Measurements from ENCODE around the gene DNAJC24. TPM values are rescaled to one million over a fixed set of nuclear protein-coding genes. Genes with fewer than 3 reads are reported as not detected.

DNAJC24 gene
- polyA plus RNA-seq, 1 donor: 16.3 TPM

DNA sequence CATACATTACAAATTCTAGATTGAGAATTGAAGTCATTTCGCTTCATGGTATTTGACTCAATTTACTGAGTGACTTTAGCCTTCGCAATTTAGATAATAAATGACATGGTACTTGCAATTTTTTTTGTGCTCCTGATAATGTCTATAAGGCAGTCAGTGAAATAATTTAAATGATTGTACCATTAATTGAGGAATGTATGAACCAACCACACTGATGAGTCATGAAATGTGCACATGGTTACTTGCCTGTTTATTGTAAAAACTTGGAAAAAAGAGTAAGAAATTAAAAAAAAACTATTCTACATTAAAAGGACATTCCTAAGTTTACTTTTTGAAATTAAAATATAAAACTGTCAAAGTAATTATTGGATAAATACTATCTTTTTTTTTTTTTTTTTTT is 43.3 kb downstream of the DNAJC24 start:
- DNase-seq: no peak

DNA sequence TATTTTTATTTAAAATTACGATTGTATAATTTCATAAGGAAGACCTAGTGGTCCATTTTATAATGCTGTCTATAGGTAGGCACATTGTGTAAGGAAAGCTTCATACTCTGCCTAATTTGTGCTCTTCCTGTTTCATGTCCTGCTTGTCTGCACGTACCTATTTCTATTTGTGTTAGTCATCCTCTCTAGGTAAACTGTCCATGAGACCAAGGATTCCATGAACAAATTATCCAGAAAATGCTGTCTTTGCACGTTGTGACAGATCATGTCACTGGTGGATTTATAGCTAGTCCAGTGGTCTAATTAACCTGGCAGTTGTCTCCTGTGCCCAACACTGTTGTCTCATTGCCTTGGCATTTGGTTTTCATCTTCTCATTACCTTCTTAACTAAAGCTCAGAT is 44.7 kb downstream of the DNAJC24 start:
- H3K36me3 ChIP-seq (ENCODE audit: control insufficient read depth, insufficient read depth, low read length): no peaks in the 10 kb centered on the region
- H3K4me1 ChIP-seq (ENCODE audit: control insufficient read depth, insufficient read depth, low read length): no peaks in the 10 kb centered on the region
- H3K4me3 ChIP-seq (ENCODE audit: low read length): no peak overlapping the region
- H3K9me3 ChIP-seq (ENCODE audit: control insufficient read depth, low read depth, low read length): peaks cover 2% of the 10 kb centered on the region
- H3K27me3 ChIP-seq (ENCODE audit: control insufficient read depth, insufficient read depth, low read length): no peaks in the 10 kb centered on the region
- H3K27ac ChIP-seq (ENCODE audit: low read length): no peak overlapping the region
- DNase-seq: no peak
- 90% methylated on average over 2 of the region's 3 CpGs for WGBS (ENCODE audit: insufficient coverage, low lambda C conversion rate)

More for the DNA sequence above, 43.3 kb downstream of the DNAJC24 start:
- Histone ChIP-seq H3K36me3 (ENCODE audit: control insufficient read depth, insufficient read depth, low read length) (no peaks in the 10 kb centered on the region), H3K27me3 (ENCODE audit: control insufficient read depth, insufficient read depth, low read length) (no peaks in the 10 kb centered on the region), H3K4me1 (ENCODE audit: control insufficient read depth, insufficient read depth, low read length) (no peaks in the 10 kb centered on the region), H3K9me3 (ENCODE audit: control insufficient read depth, low read depth, low read length) (peaks cover 2% of the 10 kb centered on the region), H3K27ac (ENCODE audit: low read length) (no peak overlapping the region), H3K4me3 (ENCODE audit: low read length) (no peak overlapping the region)
- no CpG with 5 or more reads among the region's 2 CpGs for WGBS (ENCODE audit: insufficient coverage, low lambda C conversion rate)

DNA sequence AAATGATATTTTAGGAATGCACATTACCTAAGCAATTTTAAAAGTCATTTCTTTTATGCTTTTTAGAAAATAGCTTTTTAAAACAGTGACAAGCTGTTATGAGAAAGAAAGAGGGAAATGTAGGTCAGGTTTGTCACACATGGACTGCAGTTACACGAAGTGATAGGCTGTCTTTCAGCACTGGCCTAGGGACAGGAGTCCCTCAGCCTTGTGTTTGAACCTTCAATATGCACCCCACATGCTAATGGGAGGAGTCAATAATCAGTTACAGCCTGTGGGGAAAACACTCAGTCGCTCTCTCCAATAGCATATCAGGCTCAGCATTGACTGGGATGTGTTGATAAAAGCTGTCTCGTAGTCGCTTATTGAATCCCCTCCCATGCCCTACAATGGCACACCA is 45.8 kb downstream of the DNAJC24 start:
- no peak for DNase-seq
- H3K36me3 ChIP-seq (ENCODE audit: control insufficient read depth, insufficient read depth, low read length): no peaks in the 10 kb centered on the region
- WGBS (ENCODE audit: insufficient coverage, low lambda C conversion rate): 100% methylated on average over 2 of the region's 4 CpGs
- H3K4me3 ChIP-seq (ENCODE audit: low read length): no peak overlapping the region
- H3K9me3 ChIP-seq (ENCODE audit: control insufficient read depth, low read depth, low read length): peaks cover 2% of the 10 kb centered on the region
- H3K27me3 ChIP-seq (ENCODE audit: control insufficient read depth, insufficient read depth, low read length): no peaks in the 10 kb centered on the region
- no peaks in the 10 kb centered on the region for H3K4me1 ChIP-seq (ENCODE audit: control insufficient read depth, insufficient read depth, low read length)
- H3K27ac ChIP-seq (ENCODE audit: low read length): no peak overlapping the region

GRCh38 chr11:31417357-31417756 is 47.7 kb downstream of the DNAJC24 start:
- Histone ChIP-seq H3K27me3 (ENCODE audit: control insufficient read depth, insufficient read depth, low read length) (no peaks in the 10 kb centered on the region), H3K36me3 (ENCODE audit: control insufficient read depth, insufficient read depth, low read length) (no peaks in the 10 kb centered on the region), H3K9me3 (ENCODE audit: control insufficient read depth, low read depth, low read length) (no peaks in the 10 kb centered on the region), H3K4me3 (ENCODE audit: low read length) (no peak overlapping the region), H3K4me1 (ENCODE audit: control insufficient read depth, insufficient read depth, low read length) (no peaks in the 10 kb centered on the region), H3K27ac (ENCODE audit: low read length) (no peak overlapping the region)
- no peak for DNase-seq
- WGBS (ENCODE audit: insufficient coverage, low lambda C conversion rate): 100% methylated on average over 1 of the region's 1 CpG

GRCh38 chr11:31417816-31418215 is 48.2 kb downstream of the DNAJC24 start:
- Histone ChIP-seq H3K4me3 (ENCODE audit: low read length) (no peak overlapping the region), H3K36me3 (ENCODE audit: control insufficient read depth, insufficient read depth, low read length) (no peaks in the 10 kb centered on the region), H3K27ac (ENCODE audit: low read length) (no peak overlapping the region), H3K9me3 (ENCODE audit: control insufficient read depth, low read depth, low read length) (no peaks in the 10 kb centered on the region), H3K4me1 (ENCODE audit: control insufficient read depth, insufficient read depth, low read length) (no peaks in the 10 kb centered on the region), H3K27me3 (ENCODE audit: control insufficient read depth, insufficient read depth, low read length) (no peaks in the 10 kb centered on the region)
- no peak for DNase-seq
- WGBS (ENCODE audit: insufficient coverage, low lambda C conversion rate): no CpG with 5 or more reads among the region's 2 CpGs

GRCh38 chr11:31419138-31419537 is 49.5 kb downstream of the DNAJC24 start:
- H3K27ac ChIP-seq (ENCODE audit: low read length): no peak overlapping the region
- 90% methylated on average over 2 of the region's 3 CpGs for WGBS (ENCODE audit: insufficient coverage, low lambda C conversion rate)

DNA sequence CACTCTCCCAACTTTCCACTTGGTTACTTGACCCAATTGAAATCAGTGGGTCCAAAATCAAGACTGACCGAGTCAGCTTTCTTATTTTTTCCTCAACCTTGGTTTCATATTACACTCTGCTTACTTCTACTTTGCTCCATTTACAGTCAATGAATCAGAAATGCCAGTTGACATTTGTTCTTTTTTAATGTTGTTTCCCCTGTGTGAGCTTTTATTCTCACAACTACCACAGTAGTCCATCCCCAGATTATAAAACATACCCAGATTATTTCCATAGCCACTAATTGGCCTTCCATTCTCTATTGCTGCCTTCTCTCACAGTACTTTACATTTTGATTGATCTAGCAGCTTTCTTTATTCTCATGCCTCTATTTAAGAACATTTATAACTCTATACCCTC is 50.0 kb downstream of the DNAJC24 start:
- DNase-seq: no peak
- Histone ChIP-seq H3K9me3 (ENCODE audit: control insufficient read depth, low read depth, low read length) (no peaks in the 10 kb centered on the region), H3K4me3 (ENCODE audit: low read length) (no peak overlapping the region), H3K27ac (ENCODE audit: low read length) (no peak overlapping the region), H3K27me3 (ENCODE audit: control insufficient read depth, insufficient read depth, low read length) (no peaks in the 10 kb centered on the region), H3K36me3 (ENCODE audit: control insufficient read depth, insufficient read depth, low read length) (no peaks in the 10 kb centered on the region), H3K4me1 (ENCODE audit: control insufficient read depth, insufficient read depth, low read length) (no peaks in the 10 kb centered on the region)
- WGBS (ENCODE audit: insufficient coverage, low lambda C conversion rate): no CpG with 5 or more reads among the region's 1 CpG

More at GRCh38 chr11:31419138-31419537, 49.5 kb downstream of the DNAJC24 start:
- Histone ChIP-seq H3K36me3 (ENCODE audit: control insufficient read depth, insufficient read depth, low read length) (no peaks in the 10 kb centered on the region), H3K4me3 (ENCODE audit: low read length) (no peak overlapping the region), H3K4me1 (ENCODE audit: control insufficient read depth, insufficient read depth, low read length) (no peaks in the 10 kb centered on the region), H3K27me3 (ENCODE audit: control insufficient read depth, insufficient read depth, low read length) (no peaks in the 10 kb centered on the region), H3K9me3 (ENCODE audit: control insufficient read depth, low read depth, low read length) (no peaks in the 10 kb centered on the region)
- DNase-seq: no peak

DNA sequence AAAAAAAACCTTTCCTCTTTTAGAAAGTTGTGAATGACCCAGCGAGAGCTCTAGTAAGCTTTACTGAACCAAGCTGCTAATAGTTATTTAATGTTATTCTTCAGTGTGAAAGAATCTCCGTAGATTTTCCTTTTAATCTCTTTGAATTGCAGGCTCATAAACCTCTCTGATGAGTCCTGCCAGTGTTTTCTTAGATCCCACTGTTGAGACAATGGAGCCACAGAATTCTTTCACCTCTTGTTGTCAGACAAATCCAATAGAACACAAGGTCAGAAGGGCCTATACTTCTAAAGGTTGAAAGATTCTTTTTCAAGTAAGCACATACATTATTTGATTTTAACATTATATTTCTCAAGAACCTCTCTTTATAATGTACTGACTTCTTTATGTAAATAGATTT is 52.2 kb downstream of the DNAJC24 start:
- no peak overlapping the region for H3K27ac ChIP-seq (ENCODE audit: low read length)
- no peak for DNase-seq
- no peak overlapping the region for H3K4me3 ChIP-seq (ENCODE audit: low read length)
- no peaks in the 10 kb centered on the region for H3K36me3 ChIP-seq (ENCODE audit: control insufficient read depth, insufficient read depth, low read length)
- no peaks in the 10 kb centered on the region for H3K9me3 ChIP-seq (ENCODE audit: control insufficient read depth, low read depth, low read length)
- H3K4me1 ChIP-seq (ENCODE audit: control insufficient read depth, insufficient read depth, low read length): no peaks in the 10 kb centered on the region
- no CpG with 5 or more reads among the region's 2 CpGs for WGBS (ENCODE audit: insufficient coverage, low lambda C conversion rate)
- no peaks in the 10 kb centered on the region for H3K27me3 ChIP-seq (ENCODE audit: control insufficient read depth, insufficient read depth, low read length)

DNA sequence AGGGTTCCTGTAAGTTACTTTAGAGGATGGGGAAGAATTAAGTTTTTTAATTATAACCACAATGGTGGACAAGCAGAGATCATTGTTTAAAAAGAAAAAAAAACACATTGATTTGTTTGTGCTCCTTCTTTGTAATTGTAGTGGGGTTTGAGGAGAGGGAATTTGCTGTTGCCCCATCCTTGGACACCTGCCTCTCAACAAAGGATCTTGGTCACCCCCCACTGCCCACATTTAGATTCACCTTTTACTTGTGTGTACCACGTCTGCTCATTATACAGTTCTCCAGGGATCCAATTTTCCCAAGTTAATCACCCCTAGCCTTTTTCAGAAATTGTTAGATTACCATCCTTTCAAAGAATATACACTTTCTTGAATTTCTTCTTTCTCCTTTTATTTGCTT is 53.0 kb downstream of the DNAJC24 start:
- no peak overlapping the region for H3K4me3 ChIP-seq (ENCODE audit: low read length)
- H3K27me3 ChIP-seq (ENCODE audit: control insufficient read depth, insufficient read depth, low read length): no peaks in the 10 kb centered on the region
- no peak overlapping the region for H3K27ac ChIP-seq (ENCODE audit: low read length)
- no peaks in the 10 kb centered on the region for H3K4me1 ChIP-seq (ENCODE audit: control insufficient read depth, insufficient read depth, low read length)
- DNase-seq: no peak
- no peaks in the 10 kb centered on the region for H3K9me3 ChIP-seq (ENCODE audit: control insufficient read depth, low read depth, low read length)
- H3K36me3 ChIP-seq (ENCODE audit: control insufficient read depth, insufficient read depth, low read length): peaks cover 3% of the 10 kb centered on the region
- 100% methylated on average over 1 of the region's 1 CpG for WGBS (ENCODE audit: insufficient coverage, low lambda C conversion rate)

GRCh38 chr11:31424652-31425051 is 55.0 kb downstream of the DNAJC24 start:
- no peak overlapping the region for H3K4me3 ChIP-seq (ENCODE audit: low read length)
- H3K36me3 ChIP-seq (ENCODE audit: control insufficient read depth, insufficient read depth, low read length): peaks cover 3% of the 10 kb centered on the region
- no peaks in the 10 kb centered on the region for H3K4me1 ChIP-seq (ENCODE audit: control insufficient read depth, insufficient read depth, low read length)
- H3K9me3 ChIP-seq (ENCODE audit: control insufficient read depth, low read depth, low read length): no peaks in the 10 kb centered on the region
- H3K27me3 ChIP-seq (ENCODE audit: control insufficient read depth, insufficient read depth, low read length): no peaks in the 10 kb centered on the region
- no peak for DNase-seq
- H3K27ac ChIP-seq (ENCODE audit: low read length): no peak overlapping the region

DNA sequence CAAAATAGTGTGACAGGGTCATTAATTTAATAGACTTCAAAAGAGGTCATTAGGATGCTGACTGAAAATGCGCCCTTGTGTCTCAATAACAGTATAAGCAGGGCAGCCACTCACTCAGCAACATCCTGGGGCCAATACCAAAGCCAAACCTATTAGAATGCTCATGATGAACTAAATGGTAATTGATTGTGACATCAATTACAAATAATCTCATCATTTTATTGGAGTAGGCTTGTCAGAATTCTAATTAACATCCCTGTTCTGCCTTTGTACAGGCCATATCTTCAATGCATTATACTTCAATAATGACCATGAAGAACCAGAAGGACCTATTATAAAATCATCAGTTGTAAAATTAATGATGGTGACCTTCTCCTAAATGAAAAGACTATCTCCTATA is 64.2 kb downstream of the DNAJC24 start:
- Histone ChIP-seq H3K4me1 (ENCODE audit: control insufficient read depth, insufficient read depth, low read length) (no peaks in the 10 kb centered on the region), H3K4me3 (ENCODE audit: low read length) (no peak overlapping the region), H3K27me3 (ENCODE audit: control insufficient read depth, insufficient read depth, low read length) (no peaks in the 10 kb centered on the region), H3K36me3 (ENCODE audit: control insufficient read depth, insufficient read depth, low read length) (peaks cover 5% of the 10 kb centered on the region), H3K27ac (ENCODE audit: low read length) (no peak overlapping the region), H3K9me3 (ENCODE audit: control insufficient read depth, low read depth, low read length) (no peaks in the 10 kb centered on the region)
- no peak for DNase-seq
- no CpG with 5 or more reads among the region's 1 CpG for WGBS (ENCODE audit: insufficient coverage, low lambda C conversion rate)
